Measurements from ENCODE around the gene NAV1. TPM values are rescaled to one million over a fixed set of nuclear protein-coding genes. Genes with fewer than 3 reads are reported as not detected.
"Not testable (repeated sequence)": the region's sequence is repeated elsewhere in the genome, so short reads cannot be mapped to it uniquely, and the experiment has no call there.

The NAV1 gene
- 21.6 TPM for polyA plus RNA-seq (ENCODE audit: insufficient read length)
- long read RNA-seq, donor 1 = 0 reads
- long read RNA-seq, donor 2 = 0 reads
- long read RNA-seq, donor 3 = 0 reads
- long read RNA-seq, donor 4 = 0 reads
- long read RNA-seq, donor 5, partial matches to known transcripts = 5 of 6 reads
- long read RNA-seq, donor 5, other reads (novel, unspliced or antisense) = 0 of 6 reads
- long read RNA-seq, donor 6, partial matches to known transcripts = 0 of 2 reads
- long read RNA-seq, donor 6, other reads (novel, unspliced or antisense) = 0 of 2 reads
- long read RNA-seq, donor 7, partial matches to known transcripts = 6 of 8 reads
- long read RNA-seq, donor 7, other reads (novel, unspliced or antisense) = 0 of 8 reads
- long read RNA-seq, donor 8 = 0 reads

DNA sequence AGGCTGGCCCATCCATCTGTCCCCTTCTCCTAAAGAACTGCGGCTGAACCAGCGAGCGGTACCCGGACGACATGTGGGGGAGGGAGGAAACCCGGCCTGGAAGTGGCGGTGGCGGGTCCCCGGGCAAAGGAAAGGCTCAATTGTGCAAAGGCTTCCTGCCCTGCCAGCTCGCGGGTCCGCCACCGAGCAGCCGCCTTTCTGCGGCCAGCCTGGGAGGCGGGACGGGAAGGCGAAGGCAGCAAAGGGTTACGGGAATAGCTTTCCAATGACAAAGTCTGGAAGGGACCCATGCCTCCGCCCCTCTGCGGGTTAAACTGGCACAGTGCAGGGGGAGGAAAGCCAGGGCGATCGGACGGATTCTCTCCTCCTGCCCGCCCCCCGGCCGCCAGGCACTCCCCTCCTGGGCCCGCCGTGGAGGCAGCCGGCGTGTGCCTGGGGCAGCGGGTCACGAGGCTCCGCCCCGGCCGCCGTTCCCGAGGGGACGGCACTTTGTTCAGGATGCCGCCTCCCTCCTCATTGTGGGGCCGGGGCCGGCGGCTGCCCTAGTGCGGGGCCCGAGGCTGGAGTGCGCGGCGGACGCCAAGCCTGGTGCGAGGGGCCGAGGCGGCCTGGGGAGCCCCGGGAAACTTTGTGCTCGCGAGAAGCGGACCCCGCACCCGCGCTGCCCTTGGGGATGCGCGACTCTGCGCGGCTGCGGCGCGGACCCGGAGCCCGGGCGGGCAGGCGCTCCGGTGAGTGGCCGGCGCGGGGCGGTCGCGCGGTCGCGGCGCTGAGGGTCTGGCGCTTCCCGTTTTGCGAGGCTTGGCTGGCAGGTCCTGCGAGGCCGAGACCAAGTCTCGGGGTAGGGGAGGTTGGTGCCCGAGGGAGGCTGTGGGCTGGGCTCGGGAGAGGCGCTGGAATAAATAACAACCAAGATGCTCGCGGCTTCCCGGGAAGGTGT is at the start of gene NAV1:
NAV1 (plus strand) TSS at position 516 of the 940 bp plus-strand sequence. CDS start 83,758 bp downstream, outside the sequence.
- no peak for DNase-seq

- DNase-seq = no peak
These were observed 49.2 kb upstream of the NAV1 start for GRCh38 chr1:201489643-201490261.

GRCh38 chr1:201490708-201491131 is 48.2 kb upstream of the NAV1 start:
- DNase-seq = no peak

DNA sequence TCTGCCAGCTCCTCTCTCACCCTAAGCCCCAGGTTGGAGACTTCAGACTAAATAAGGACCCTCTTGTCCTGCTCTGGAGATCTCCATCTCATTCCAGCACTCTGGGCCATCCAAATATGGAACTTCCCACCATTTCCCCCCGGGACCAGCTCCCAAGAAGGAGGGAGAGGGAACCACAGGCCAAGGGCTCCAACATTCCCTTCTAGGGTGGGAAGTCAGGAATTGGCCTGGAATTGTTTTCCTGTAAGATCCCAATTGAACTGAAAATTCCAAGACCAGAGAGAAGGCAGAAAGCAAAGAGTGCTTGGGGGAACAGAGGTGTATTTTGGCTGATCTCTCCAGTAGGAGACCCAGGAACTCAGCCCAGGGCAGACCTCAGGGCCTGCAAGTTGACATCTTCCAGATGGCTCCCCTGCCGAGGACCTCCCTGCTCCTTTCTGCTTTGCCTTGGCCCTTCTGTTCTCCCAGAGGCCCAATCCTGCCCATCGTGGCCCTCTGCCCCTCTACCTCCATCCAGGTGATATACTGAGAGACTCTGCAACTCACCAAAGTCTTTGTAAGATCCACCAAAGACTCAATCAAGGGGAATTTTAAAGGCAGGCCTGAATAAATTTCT is 46.9 kb upstream of the NAV1 start:
- no peak for DNase-seq

DNA sequence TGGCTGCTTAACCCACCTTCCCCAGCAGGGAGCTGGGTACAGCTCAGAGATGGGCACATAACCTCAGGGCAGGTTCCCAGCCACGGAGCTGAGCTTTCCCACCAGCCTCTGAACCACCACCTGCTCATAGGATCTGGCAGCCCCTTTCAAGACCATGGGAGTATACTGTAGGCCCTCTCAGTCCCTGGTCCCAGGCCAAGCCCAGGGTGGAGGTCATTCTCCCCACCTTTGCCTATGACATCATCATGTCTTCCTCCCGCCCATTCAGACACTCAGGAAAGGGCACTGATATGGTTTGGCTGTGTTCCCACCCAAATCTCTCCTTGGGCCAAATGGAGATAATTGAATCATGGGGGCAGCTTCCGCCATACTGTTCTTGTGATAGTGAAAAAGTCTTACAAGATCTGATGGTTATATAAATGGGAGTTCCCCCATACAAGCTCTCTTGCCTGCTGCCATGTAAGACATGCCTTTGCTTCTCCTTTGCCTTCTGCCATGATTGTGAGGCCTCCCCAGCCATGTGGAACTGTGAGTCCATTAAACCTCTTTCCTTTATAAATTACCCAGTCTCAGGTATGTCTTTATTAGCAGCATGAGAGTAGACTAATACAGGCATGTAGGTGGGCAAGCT is 45.8 kb upstream of the NAV1 start:
- not testable (repeated sequence) for DNase-seq

DNA sequence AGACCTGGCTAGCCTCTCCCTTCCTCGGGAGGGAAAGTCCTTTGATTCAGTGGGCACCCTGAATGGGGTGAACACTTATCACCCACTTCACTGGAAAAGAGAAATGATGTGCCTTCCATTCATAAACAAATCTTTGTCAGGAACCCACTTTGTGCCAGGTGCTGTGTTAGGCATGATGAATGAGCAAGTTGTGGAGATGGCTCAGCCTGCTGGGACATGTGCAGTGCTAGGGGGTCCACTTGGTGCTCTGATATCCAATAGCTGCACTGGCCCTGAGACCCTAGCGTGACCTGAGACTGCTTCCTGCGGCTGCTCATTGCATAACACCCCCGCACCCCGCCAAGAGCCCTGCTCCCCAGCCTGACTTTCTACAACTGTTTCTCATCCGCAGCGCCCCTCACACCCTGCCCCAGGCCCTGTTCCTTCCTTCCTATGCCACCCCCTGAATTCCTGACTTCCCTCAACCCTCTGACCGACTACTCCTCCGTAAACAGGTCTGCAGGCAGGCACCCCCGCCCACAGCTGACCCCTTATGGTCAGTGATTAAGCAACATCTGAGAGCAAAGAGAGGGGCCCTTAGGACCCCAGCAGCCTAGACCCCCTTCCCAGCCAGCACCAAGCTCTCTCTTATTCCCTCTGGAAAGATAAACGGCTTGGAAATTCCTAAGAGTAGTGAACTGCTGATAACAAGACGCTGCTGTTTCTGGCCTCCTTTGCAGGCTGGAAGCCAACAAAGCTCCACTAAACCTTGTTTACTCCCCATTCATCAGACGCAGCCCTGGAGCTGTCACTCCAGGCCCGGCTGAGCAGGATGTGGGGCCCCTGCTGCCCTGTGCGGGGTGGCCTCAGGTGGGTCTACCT is 44.9 kb upstream of the NAV1 start:
- no peak for DNase-seq

DNA sequence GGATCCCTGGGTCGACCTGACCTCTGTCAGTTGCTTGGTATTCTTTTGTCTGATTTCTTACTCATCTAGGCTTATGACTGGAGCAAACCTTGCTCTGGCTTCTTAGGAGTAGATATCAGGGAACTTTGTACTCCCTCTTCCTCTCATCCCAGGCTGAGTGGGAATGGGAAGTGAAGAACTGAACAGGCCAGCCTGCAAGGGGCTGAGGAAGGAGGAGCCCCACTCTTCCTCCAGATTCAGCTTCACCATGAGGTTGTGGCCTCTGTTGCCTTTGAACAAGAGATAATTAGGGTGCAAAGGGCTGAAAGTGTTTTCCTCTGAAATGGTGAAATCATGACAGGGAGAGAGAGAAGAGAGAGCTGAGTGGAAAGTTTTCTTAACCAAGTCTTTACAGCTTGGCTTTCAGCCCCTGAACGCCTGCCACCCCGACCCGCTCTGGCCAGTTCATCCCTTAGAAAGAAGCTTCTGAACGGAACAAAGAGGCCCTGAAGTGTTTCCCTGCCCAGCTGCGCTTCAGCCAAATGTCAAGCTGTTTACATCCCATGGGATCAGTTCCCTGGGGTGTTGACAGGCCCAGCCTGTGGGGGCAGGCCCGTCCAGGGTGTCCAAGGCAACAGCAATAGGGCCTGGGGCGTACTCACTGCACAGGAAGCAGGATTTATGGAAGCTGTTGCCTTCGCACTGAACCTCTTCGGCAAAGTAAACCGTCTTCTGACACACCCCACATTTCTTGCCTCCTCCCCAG is 43.2 kb upstream of the NAV1 start:
- DNase-seq = no peak

DNA sequence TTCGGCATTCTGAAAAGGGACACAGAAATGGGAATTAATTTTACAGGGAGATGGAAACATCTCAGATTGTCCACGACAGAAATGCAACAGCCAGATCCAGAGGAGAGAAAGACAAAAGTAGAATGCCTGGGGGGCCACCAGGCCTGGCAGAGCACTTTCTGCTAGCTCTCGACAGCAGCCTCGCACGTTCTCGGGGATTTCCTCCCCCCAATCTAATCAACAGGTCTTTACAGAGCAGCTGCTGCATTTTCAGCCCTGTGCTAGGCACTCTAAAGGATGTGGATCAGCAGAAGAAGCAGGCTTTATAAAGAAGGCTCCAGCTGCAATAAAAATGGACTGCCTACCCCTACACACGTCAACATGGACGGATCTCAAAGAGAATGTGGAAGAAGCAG is 42.6 kb upstream of the NAV1 start:
- DNase-seq = no peak

- no peak for DNase-seq
These were observed 40.9 kb upstream of the NAV1 start for GRCh38 chr1:201497935-201498509.

GRCh38 chr1:201498621-201499020 is 40.3 kb upstream of the NAV1 start:
- DNase-seq = no peak

DNA sequence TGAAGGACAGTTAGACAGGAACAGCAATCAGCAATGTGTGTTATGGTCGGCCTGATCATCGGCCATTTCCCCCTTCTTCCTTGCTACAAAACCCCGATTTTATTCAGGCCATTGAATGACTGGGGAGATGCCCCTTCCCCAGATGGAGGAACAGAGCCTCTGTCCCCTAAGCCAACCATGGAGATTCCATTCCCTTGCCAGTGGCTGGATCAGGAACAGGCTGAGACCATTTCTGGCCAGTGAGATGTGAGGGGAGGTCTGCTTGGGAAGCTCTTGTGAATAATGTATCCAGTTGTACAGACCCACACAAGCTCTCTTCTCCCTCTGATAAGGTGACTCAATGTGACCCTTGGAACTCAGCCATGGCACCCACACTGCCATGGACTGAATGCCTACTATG is 39.7 kb upstream of the NAV1 start:
- no peak for DNase-seq

DNA sequence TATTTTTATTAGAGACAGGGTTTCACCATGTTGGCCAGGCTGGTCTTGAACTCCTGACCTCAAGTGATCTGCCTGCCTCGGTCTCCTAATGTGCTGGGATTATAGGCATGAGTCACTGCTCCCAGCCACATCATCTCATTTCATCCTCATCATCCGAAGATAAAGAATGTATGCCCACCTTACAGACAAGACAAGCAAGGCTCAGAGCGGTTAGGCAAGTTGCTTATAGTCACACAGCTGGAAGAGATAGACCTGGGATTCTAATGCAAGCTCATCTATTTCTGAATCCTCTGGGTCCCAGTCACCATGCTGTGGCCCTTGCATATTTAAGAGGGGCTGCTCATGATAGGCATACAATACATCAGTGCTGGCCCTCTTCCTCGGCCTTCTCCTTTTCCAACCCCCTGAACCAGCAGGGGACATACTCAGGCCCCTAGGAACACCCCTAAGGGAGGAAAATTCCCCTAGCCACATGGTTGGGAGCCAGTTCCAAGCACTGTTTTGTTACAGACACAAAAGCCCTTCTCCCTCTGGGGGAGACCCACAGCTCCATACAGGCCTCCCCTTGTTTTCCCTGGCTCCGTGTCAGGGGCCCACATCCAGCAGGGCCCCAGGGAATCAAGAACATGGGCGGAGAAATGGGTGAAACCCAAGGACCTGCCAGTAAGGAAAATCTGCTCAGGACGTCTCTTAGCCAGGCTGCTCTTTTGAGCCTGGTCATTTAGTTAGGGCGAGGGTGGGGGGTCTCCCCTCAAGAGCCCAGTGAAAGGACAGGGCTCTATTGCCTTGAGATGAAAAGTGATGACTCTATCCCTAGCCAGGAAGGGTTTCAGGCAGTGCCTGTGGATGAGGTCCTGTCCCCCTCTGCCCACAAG is 38.9 kb upstream of the NAV1 start:
- DNase-seq = no peak

DNA sequence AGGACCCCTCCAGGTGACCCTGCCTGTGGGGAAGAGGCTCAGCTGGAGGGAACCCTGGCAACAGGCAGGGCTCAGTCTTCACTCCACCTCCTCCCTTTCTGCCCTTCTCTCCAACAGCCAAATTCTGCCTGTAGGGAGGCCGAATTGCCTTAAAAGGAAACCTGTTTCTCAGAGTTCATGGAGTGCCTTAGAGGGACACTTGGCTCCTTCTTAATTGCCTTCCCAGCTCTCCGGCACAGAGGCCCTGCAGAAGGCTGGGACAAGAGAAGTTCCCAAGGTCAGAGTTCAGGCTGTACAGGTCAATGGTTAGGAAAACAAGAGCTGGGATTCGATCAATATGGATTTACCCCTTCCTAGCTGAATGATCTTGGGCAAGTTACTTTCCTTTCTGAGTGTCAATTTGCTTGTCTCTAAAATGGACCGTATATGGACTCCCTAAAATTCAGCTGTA is 38.2 kb upstream of the NAV1 start:
- DNase-seq = no peak

DNA sequence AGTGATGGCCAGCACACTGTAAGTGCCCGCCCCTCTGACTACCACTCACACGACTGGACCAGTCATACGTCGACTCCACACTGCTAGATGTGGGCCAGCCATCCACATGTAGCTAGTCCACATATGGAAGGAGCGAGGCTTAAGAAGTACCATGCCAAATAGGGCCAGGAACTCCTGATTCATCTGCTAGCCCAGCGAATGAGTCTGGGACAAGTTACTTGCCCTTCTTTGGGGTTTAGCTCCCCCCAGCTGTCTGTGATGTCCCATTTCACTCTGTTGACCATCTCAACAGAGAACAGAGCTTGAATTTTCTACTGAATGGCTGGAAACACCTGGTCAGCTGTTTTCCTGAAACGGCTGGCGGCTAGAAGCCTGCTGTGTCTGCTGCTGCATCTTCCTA is 37.8 kb upstream of the NAV1 start:
- no peak for DNase-seq

DNA sequence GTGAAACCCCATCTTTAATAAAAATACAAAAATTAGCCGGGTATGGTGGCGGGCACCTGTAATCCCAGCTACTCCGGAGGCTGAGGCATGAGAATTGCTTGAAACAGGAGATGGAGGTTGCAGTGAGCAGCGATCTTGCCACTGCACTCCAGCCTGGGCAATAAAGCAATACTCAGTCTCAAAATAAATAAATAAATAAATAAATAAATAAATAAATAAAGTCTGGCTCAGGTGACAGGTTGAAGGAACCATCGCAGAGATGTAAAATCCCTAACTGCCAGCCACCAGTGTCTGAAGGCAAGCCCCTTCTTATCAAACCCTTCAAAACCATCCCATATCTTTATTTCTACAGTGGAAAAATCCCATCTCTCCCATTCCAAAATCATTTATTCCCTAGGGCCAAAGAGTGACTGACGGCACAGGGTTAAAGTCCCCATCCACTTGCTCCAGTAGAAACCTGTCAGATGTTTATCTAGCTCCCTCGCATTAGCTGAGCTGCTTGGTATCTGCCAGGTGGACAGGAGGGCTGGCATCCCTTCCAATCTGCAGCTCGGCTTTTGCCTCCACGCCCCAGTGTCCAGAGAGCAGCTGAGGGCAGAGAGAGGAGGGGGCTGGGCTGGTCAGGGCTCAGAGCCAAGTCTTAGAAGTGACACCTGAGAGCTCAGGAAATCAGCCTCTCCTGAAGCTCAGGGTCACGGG is 37.0 kb upstream of the NAV1 start:
- DNase-seq = no peak

- DNase-seq = no peak
These were observed 36.4 kb upstream of the NAV1 start for GRCh38 chr1:201502511-201502857.

GRCh38 chr1:201503397-201504176 is 35.3 kb upstream of the NAV1 start:
- DNase-seq = peak; percentile 91

Measured in left kidney (tissue), 8 donors.